UCSD-AML1 (cell line): ENCODE data around the gene PHLDB1.
"Not testable (repeated sequence)": the region's sequence is repeated elsewhere in the genome, so short reads cannot be mapped to it uniquely, and the experiment has no call there.

Experiments used
- DNase-seq: peaks from one replicate; lab custom pipeline; 2025; ENCODE audit not compliant: unreplicated experiment; lab: John Stamatoyannopoulos, UW

PHLDB1 gene

DNA sequence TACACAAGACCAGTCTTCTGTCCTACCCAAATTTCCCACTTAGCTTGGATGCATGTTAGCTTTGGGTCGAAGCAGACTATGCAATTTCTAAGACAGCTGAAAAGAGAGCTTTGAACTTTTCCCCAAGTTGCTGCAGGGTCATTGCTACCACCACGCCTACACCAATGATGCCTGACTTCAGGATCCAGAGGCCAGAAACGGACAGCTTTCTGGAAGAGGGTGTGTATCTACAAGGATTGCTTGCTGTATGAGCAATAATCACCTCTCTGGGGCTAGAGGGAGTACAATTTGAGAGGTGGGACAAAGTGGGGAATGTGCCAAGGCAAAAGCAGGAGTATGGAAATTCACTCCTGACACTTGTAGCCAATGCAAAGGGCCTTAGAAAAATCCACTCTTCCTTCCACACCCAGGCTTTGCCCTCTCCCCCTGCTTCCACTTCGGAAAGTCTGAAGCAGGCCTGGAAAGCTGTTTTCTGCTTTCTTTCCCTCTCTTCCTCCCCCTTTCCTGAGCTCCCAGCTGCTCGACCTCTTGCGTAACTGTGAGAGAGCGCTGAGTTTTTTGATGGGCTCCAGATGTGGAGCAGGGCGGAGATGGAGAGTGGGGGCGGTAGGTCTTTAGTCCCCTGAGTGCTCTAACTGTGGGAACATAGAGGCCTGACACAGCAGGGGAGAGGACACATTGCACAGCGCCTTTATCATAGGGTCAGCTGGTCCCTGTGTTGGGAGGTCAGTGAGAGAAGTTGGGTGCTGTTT, 2.1 kb upstream of the PHLDB1 start:
- peak; percentile 42 for DNase-seq

DNA sequence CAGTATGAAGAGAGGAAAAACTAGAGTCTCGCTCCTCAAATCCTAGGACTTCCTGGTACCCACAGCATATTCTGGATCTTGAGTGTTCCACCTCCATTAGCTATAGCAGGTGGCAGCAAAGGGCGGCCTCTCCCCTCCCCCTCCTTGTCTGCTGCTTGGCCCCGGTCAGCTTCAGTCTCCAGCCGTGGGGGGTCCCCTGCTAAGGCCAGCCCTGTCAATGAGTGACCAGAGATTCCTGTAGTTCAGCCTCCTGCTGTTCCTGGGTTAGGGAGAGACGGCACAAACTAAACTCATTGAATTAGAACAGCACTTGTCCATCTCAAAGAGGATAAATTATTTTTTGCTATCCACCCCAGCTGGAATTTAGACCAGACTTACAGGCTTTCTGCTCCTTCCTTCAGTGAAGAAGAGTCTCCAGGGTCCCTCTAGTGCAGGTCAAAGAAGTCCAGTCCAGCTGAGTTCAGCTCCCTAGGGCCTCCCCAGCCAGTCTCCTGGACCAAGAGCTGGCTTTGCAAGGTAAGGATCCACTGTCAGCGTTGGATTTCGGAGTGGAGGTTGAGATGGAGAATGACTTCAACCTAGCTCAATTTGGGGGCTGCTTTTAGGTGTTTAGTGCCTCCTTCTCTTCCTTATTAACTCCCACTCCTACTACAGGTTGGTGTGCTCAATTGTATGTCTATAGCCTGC, 1.1 kb upstream of the PHLDB1 start:
- DNase-seq: no peak

- no peak for DNase-seq
These were observed 579 bp upstream of the PHLDB1 start for GRCh38 chr11:118606844-118607228.

DNA sequence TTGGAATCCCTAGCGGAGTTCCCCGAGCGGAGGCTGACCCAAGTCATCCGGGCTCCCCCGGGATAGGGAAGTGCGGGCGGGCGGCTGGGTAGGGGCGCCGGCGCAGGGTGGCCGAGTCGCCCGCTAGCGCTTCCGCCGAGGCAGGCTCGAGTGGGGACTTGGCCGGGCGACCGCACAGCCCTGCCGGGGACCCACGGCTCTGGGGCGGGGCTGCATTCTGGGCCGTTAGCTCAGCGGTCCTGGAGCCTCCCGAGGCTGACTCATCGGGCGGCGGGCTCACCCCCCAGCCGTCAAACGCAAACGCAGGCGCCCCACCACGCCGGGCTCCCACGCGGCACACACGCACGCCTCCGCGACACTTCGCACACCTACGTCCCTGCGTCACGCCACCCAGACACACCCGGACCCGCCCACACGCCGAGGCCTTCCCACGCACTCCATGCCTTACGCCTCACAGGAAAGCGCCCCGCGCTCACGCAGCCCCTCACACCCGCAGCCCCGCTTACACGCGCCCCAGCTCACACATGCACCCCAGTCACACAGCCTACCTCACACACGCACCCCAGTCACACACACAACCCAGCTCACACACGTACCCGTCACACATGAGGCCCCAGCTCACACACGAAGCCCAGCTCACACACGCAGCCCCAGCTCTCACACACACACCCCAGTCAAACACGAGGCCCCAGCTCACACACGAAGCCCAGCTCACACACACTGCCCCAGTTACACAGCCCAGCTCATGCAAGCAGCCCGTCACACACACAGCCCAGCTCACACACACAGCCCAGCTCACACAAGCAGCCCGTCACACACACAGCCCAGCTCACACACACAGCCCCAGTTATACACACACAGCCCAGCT, 1.2 kb downstream of the PHLDB1 start:
- peak; percentile 60 for DNase-seq

DNA sequence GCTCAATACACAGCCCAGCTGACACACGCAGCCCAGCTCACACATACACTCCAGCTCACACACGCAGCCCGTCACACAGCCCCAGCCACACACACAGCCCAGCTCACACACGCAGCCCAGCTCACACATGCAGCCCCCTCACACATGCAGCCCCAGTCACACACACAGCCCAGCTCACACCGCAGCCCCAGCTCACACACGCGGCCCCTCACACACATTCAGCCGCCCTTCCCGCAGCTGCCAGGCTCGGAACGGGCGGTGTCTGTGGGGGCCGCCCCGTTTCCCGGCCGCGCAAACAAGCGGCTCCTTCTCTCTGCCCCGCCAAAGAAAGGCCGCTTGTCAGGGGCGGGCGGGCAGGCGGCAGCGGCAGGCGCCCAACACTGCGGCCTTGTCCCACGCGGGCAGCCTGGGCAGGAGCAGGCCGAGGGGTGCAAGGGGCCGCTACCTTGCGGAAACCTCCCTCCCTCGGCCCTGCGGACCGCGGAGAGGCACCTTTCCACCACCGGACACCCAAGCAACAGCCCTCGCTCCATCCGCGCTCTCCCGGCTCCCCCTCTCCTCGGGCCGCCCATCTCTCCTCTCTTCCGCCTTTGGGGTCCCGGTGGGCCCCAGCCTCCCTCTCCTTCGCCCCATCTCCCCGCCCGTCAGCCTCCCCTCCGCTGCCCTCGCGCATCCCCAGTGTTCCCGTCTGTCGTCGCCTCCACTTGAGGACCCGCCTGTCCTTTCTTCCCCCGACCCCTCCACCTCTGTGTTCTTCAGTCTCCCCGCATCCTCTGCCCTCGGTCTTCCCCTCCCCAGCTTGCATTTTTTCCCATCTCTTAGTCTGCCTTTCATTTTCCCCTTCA, 2.2 kb downstream of the PHLDB1 start:
- no peak for DNase-seq

- no peak for DNase-seq
These were observed 2.9 kb downstream of the PHLDB1 start for GRCh38 chr11:118610225-118610772.

GRCh38 chr11:118610773-118611432, 3.5 kb downstream of the PHLDB1 start:
- peak; percentile 84 for DNase-seq

DNA sequence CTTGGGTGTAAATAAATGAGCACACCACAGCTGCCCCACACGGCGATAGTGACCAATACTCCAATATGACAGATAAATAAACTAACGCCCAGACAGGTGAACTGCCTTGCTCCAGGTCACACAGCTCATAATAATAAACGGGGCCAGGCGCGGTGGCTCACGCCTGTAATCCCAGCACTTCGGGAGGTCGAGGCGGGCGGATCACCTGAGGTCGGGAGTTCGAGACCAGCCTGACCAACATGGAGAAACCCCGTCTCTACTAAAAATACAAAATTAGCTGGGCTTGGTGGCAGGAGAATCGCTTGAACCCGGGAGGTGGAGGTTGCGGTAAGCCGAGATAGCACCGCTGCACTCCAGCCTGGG, 4.0 kb downstream of the PHLDB1 start:
- not testable (repeated sequence) for DNase-seq

DNA sequence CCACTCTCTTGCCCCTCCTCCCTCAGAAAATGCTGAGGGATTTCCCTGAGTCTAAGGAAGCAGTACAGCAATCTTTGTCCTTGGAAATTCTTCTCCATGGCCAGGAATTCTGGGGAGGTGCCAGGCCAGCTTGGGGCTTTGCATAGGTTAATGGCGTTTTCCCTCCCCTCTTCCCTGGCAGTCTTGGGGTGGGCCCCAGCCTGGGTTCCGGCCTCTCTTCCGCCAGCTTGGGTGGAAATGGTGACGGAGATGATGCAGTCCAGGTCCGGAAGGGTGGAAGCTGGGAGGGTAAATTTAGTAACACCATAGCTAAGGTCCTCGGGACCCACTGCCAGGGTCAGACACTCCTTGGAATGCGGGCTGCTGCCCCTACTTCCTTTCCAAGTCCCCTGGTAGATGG, 5.0 kb downstream of the PHLDB1 start:
- peak; percentile 67 for DNase-seq

- DNase-seq: no peak
These were observed 7.1 kb downstream of the PHLDB1 start for GRCh38 chr11:118614511-118614910.

DNA sequence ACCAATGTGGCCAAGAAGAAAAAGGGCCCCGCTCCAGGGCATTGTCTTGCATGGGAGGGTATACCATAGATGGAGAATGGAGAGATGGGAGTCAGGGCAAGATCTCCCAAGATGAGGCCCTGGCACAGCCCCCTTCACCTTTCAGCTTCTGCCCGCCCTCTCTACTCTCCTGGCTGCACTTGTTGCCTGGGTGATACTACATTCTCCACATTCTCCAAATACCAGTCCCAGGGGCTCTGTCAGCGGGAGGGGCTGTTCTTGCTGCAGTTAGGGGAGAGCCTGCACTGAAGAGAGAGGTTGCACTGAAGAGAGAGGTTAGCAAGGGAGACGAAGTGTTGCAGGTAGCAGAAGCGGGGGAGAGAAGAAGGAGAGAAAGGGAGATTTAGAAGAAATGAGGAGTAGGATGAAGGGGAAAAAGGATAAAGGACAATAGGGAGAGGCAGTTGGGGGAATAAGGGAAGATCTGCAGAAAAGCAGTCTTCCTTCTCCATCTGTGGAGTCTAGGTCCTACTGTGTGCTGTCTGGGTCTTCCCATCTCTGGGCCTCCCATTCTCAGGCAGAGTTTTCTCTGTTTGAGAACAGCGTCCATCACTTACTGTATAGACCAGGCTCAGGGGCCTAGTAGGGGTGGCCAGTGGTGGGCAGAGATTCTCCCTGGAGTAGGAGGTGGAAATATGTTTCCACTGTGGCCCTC, 8.0 kb downstream of the PHLDB1 start:
- DNase-seq: no peak

DNA sequence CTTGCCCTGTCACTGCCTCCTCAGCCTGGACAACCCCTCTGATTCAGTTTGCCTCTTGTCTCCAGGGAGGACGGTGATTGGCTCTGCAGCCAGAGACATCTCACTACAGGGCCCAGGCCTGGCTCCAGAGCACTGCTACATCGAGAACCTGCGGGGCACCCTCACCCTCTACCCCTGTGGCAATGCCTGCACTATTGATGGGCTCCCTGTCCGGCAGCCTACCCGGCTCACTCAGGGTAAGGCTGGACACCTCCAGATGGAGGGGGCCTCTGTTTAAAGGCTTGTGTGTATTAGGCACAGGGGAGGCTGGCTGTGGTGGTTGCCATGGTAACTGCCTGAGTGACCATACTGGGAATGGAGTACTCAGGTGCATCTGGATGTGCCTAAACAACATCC, 8.6 kb downstream of the PHLDB1 start:
- DNase-seq: no peak

GRCh38 chr11:118618115-118618990, 10.9 kb downstream of the PHLDB1 start:
- DNase-seq: no peak

- no peak for DNase-seq
These were observed 11.6 kb downstream of the PHLDB1 start for GRCh38 chr11:118618991-118619375.

- DNase-seq: peak; percentile 64
These were observed 12.2 kb downstream of the PHLDB1 start for GRCh38 chr11:118619444-118620197.

DNA sequence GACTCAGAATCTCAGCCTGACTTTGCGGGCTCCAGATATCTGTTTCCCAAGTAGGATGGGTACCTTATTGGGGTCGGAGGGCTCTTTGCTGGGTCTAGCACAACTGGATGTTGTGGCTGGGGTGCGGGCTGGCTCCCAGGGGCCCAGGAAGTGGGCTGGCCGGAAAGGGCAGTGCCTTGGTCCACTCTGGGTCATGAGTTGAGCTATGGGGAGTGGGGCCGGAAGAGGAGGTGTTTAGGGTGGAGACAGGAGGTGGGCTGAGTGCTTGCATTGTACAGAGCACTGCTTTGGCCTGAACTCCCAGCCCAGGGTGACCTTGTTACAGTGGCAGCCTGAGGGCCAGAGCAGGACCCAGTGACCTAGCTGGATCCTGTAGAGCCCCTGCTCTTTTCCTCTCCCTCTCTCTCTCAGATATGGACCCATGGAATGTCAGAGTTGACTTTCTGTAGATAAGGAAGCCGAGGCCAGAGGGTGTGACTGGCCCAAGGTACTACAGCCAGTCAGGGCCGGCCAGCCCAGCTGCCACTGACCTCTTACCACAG, 13.2 kb downstream of the PHLDB1 start:
- peak; percentile 55 for DNase-seq

- DNase-seq: peak; percentile 86
These were observed 13.8 kb downstream of the PHLDB1 start for GRCh38 chr11:118621071-118621783.
